HG02884 (cell line): ENCODE data around the gene VCAN.

ENCODE experiments used
- ATAC-seq: cut with Tn5 transposase; IDR thresholded peaks from one replicate; pipeline ENCODE4 v1.9.1; 2021; ENCODE audit warnings: mild to moderate bottlenecking, moderate library complexity; ENCODE audit not compliant: unreplicated experiment

The VCAN gene

GRCh38 chr5:83494087-83494620 lies 22.6 kb downstream of the VCAN start:
- ATAC-seq: no peak

GRCh38 chr5:83494666-83495065 lies 23.1 kb downstream of the VCAN start:
- ATAC-seq: no peak

- no peak for ATAC-seq
Measured at GRCh38 chr5:83496626-83497025, 25.1 kb downstream of the VCAN start.

- ATAC-seq: no peak
Measured at GRCh38 chr5:83498585-83498984, 27.0 kb downstream of the VCAN start.

- ATAC-seq: no peak
Measured at GRCh38 chr5:83503662-83504061, 32.1 kb downstream of the VCAN start.

- ATAC-seq: no peak
Measured at GRCh38 chr5:83507431-83507830, 35.9 kb downstream of the VCAN start.

GRCh38 chr5:83509540-83509939 lies 38.0 kb downstream of the VCAN start:
- no peak for ATAC-seq

- no peak for ATAC-seq
Measured at GRCh38 chr5:83510260-83510659, 38.7 kb downstream of the VCAN start.

- no peak for ATAC-seq
Measured at GRCh38 chr5:83512061-83512745, 40.7 kb downstream of the VCAN start.

GRCh38 chr5:83513081-83513480 lies 41.5 kb downstream of the VCAN start:
- no peak for ATAC-seq

GRCh38 chr5:83513491-83513890 lies 41.9 kb downstream of the VCAN start:
- no peak for ATAC-seq

- no peak for ATAC-seq
Measured at GRCh38 chr5:83516377-83516776, 44.8 kb downstream of the VCAN start.

- no peak for ATAC-seq
Measured at GRCh38 chr5:83517072-83517687, 45.6 kb downstream of the VCAN start.

- ATAC-seq: no peak
Measured at GRCh38 chr5:83517688-83518085, 46.1 kb downstream of the VCAN start.

- no peak for ATAC-seq
Measured at GRCh38 chr5:83518319-83519061, 46.9 kb downstream of the VCAN start.

- no peak for ATAC-seq
Measured at GRCh38 chr5:83522446-83522845, 50.9 kb downstream of the VCAN start.

GRCh38 chr5:83523929-83524328 lies 52.4 kb downstream of the VCAN start:
- no peak for ATAC-seq

- ATAC-seq: no peak
Measured at GRCh38 chr5:83524345-83524744, 52.8 kb downstream of the VCAN start.

- no peak for ATAC-seq
Measured at GRCh38 chr5:83524991-83525390, 53.4 kb downstream of the VCAN start.

- no peak for ATAC-seq
Measured at GRCh38 chr5:83526289-83526688, 54.7 kb downstream of the VCAN start.

- ATAC-seq: no peak
Measured at GRCh38 chr5:83527221-83527620, 55.7 kb downstream of the VCAN start.
